HL-60 (cell line): Measurements from ENCODE around the gene SPAG9.

Experiments used
- DNase-seq, 2 experiments: peaks; one replicate each; pipeline ENCODE4 v3.0.0-alpha.2; 2010 to 2020; ENCODE audit warnings: low read depth in 1 of 2, low spot score in 1 of 2
- H3K27ac ChIP-seq: fragments of 250-450 bp; sonication (Bioruptor Pico); replicated peaks from 2 replicates; pipeline ENCODE4 v1.5.1; 2020; ENCODE audit warnings: mild to moderate bottlenecking, moderate library complexity
- H3K27me3 ChIP-seq: fragments of 250-450 bp; sonication (Bioruptor Pico); 2 replicates; pipeline ENCODE4 v1.5.1; 2021; ENCODE audit warnings: mild to moderate bottlenecking, moderate library complexity; ENCODE audit not compliant: insufficient read depth, poor library complexity, severe bottlenecking
- H3K4me3 ChIP-seq: replicated peaks from 2 replicates; pipeline ENCODE4 v1.5.1; 2011; ENCODE audit warnings: mild to moderate bottlenecking, control low read depth, low read length; ENCODE audit not compliant: insufficient read depth
- GABPA ChIP-seq: IDR thresholded peaks from 2 replicates; pipeline ENCODE4 v1.6.1; 2012; ENCODE audit warnings: low read depth
- POLR2AphosphoS5 ChIP-seq: IDR thresholded peaks from 2 replicates; pipeline ENCODE4 v1.6.1; 2012; ENCODE audit warnings: low read depth
- SPI1 ChIP-seq: IDR thresholded peaks from 2 replicates; pipeline ENCODE4 v1.6.1; 2012; ENCODE audit warnings: low read depth, mild to moderate bottlenecking, borderline replicate concordance
- TF ChIP-seq, protein P1 (sequence below): IDR thresholded peaks from one replicate; pipeline ENCODE4 v1.5.1; 2011; ENCODE audit warnings: low read length, control low read depth, inconsistent platforms; ENCODE audit not compliant: insufficient read depth
- TF ChIP-seq, protein P2 (sequence below): IDR thresholded peaks from 2 replicates; pipeline ENCODE4 v1.6.1; 2012; ENCODE audit warnings: low read depth; ENCODE audit not compliant: insufficient replicate concordance

Gene SPAG9

DNA sequence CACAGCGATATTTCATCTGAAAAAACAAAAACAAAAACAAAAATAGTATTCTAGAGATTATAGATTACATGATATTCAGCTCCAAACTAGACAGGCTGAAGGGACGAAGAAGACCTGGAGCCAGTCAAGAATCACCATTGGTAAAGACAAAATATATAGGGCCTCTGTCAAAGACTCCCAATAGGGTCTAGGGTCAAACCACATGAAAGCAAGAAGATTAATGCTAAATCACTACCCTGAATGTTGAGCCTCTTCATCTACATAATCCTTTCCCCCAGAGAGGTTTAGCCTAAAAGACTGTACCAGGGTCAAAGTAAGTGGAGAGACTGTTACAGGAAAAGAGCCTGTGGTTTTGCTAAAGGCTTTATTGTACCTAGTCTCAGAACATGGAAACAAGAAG lies 21.9 kb upstream of the SPAG9 start:
- no peak overlapping the region for H3K27ac ChIP-seq
- no peak for TF ChIP-seq GABPA
- TF ChIP-seq POLR2AphosphoS5 = no peak
- TF ChIP-seq, protein P1, sequence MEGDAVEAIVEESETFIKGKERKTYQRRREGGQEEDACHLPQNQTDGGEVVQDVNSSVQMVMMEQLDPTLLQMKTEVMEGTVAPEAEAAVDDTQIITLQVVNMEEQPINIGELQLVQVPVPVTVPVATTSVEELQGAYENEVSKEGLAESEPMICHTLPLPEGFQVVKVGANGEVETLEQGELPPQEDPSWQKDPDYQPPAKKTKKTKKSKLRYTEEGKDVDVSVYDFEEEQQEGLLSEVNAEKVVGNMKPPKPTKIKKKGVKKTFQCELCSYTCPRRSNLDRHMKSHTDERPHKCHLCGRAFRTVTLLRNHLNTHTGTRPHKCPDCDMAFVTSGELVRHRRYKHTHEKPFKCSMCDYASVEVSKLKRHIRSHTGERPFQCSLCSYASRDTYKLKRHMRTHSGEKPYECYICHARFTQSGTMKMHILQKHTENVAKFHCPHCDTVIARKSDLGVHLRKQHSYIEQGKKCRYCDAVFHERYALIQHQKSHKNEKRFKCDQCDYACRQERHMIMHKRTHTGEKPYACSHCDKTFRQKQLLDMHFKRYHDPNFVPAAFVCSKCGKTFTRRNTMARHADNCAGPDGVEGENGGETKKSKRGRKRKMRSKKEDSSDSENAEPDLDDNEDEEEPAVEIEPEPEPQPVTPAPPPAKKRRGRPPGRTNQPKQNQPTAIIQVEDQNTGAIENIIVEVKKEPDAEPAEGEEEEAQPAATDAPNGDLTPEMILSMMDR = no peak
- TF ChIP-seq, protein P2, sequence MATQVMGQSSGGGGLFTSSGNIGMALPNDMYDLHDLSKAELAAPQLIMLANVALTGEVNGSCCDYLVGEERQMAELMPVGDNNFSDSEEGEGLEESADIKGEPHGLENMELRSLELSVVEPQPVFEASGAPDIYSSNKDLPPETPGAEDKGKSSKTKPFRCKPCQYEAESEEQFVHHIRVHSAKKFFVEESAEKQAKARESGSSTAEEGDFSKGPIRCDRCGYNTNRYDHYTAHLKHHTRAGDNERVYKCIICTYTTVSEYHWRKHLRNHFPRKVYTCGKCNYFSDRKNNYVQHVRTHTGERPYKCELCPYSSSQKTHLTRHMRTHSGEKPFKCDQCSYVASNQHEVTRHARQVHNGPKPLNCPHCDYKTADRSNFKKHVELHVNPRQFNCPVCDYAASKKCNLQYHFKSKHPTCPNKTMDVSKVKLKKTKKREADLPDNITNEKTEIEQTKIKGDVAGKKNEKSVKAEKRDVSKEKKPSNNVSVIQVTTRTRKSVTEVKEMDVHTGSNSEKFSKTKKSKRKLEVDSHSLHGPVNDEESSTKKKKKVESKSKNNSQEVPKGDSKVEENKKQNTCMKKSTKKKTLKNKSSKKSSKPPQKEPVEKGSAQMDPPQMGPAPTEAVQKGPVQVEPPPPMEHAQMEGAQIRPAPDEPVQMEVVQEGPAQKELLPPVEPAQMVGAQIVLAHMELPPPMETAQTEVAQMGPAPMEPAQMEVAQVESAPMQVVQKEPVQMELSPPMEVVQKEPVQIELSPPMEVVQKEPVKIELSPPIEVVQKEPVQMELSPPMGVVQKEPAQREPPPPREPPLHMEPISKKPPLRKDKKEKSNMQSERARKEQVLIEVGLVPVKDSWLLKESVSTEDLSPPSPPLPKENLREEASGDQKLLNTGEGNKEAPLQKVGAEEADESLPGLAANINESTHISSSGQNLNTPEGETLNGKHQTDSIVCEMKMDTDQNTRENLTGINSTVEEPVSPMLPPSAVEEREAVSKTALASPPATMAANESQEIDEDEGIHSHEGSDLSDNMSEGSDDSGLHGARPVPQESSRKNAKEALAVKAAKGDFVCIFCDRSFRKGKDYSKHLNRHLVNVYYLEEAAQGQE = no peak
- no peak for TF ChIP-seq SPI1
- no peak overlapping the region for H3K4me3 ChIP-seq
- DNase-seq = no peak
- H3K27me3 ChIP-seq = no peaks in the 10 kb centered on the region

DNA sequence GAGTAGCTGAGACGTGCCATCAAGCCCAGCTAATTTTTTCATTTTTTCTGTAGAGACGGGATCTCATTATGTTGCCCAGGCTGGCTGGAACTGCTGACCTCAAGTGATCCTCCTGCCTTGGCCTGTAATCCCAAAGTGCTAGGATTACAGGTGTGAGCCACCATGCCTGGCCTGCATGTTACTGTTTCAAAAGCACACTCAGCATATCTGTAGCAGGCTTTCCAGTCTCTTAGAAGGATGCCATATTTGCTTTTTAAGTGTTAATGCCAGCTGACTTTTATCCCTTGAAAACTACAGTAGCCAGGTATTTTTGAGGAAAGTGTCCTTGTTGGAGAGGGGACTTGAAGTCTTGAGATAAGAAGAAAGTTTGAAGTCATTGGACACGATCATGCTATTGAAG lies 15.3 kb upstream of the SPAG9 start:
- H3K4me3 ChIP-seq = no peak overlapping the region
- TF ChIP-seq GABPA = no peak
- TF ChIP-seq, protein P1 = no peak
- H3K27me3 ChIP-seq = no peaks in the 10 kb centered on the region
- DNase-seq = no peak
- no peak overlapping the region for H3K27ac ChIP-seq

DNA sequence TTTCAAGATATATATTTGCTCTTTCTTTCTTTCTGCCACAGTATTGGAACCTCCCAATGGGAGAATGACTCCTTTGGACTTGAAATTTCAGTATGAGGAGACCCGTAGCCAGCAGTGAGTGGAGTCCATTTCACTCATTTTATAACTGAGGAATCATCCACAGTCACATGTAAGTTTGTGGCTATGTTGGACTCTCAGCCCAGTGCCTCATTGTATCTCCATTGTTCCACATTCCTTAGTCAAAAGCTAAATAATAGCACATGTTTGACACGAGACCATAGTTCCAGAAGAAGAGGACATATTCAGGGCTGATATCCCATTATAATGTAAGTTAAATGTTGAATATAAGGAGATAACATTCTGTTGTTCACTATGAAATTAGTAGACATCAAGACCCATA lies 12.7 kb upstream of the SPAG9 start:
- no peak for DNase-seq
- no peak overlapping the region for H3K4me3 ChIP-seq
- no peak overlapping the region for H3K27ac ChIP-seq
- no peak for TF ChIP-seq POLR2AphosphoS5
- TF ChIP-seq, protein P1 = no peak
- TF ChIP-seq GABPA = no peak
- TF ChIP-seq SPI1 = no peak
- TF ChIP-seq, protein P2 = no peak
- no peaks in the 10 kb centered on the region for H3K27me3 ChIP-seq

DNA sequence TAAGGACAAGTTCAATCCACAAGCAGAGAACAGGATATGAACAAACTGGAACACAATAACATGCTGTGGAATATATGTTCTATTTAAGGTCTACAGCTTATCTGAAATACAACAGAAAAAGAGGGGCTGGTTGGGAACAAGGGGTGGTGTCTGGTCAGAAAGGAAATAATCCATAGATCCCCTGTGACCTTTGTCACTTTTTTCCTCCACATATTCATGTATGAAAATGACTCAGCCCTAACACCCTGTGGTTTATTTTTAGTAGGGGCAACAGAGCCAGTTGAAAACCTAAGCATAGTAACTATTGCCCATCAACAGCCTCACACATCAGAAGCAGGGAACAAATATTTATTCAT lies 12.3 kb upstream of the SPAG9 start:
- no peak overlapping the region for H3K27ac ChIP-seq
- no peaks in the 10 kb centered on the region for H3K27me3 ChIP-seq
- TF ChIP-seq POLR2AphosphoS5 (no peak), SPI1 (no peak), GABPA (no peak)
- TF ChIP-seq, protein P1 = no peak
- TF ChIP-seq, protein P2 = no peak
- no peak overlapping the region for H3K4me3 ChIP-seq
- no peak for DNase-seq
